Ramos (cell line): ENCODE results near the gene CPSF7.

Experiments used
- in situ Hi-C: fragments of 300-500 bp; cut with MboI; formaldehyde crosslinking; loops from one replicate; pipeline ENCODE4 v1.14.3; 2022; ENCODE audit warnings: low sequenced_read_pairs; ENCODE audit not compliant: unreplicated experiment

The CPSF7 gene

GRCh38 chr11:61392981-61393595 is 36.7 kb downstream of the CPSF7 start:
- in situ Hi-C loops = no loop called here

- in situ Hi-C loops = no loop called here
These were observed 39.6 kb downstream of the CPSF7 start for GRCh38 chr11:61390161-61390560.

- in situ Hi-C loops = loop anchor here (5.0 to 10.0 kb wide), 2 partner anchors 47 to 130 kb away; no protein-coding TSS in a partner anchor
These were observed 45.2 kb downstream of the CPSF7 start for GRCh38 chr11:61384271-61385242.

GRCh38 chr11:61383859-61384258 is 45.9 kb downstream of the CPSF7 start:
- in situ Hi-C loops = loop anchor here (10.0 kb wide), 1 partner anchor 129 kb away; no protein-coding TSS in a partner anchor

- in situ Hi-C loops = loop anchor here (10.0 kb wide), 1 partner anchor 126 kb away; no protein-coding TSS in a partner anchor
These were observed 48.9 kb downstream of the CPSF7 start for GRCh38 chr11:61380884-61381283.

- in situ Hi-C loops = no loop called here
These were observed 51.0 kb downstream of the CPSF7 start for GRCh38 chr11:61378713-61379313.

- in situ Hi-C loops = no loop called here
These were observed 52.2 kb downstream of the CPSF7 start for GRCh38 chr11:61377461-61378160.

- in situ Hi-C loops = no loop called here
These were observed 54.0 kb downstream of the CPSF7 start for GRCh38 chr11:61375761-61376108.

- in situ Hi-C loops = no loop called here
These were observed 56.9 kb downstream of the CPSF7 start for GRCh38 chr11:61372659-61373420.

- in situ Hi-C loops = no loop called here
These were observed 59.3 kb downstream of the CPSF7 start for GRCh38 chr11:61370349-61371005.

- in situ Hi-C loops = no loop called here
These were observed 60.1 kb downstream of the CPSF7 start for GRCh38 chr11:61369372-61370348.

- in situ Hi-C loops = no loop called here
These were observed 61.1 kb downstream of the CPSF7 start for GRCh38 chr11:61368646-61369045.

GRCh38 chr11:61367406-61367805 is 62.4 kb downstream of the CPSF7 start:
- in situ Hi-C loops = no loop called here

GRCh38 chr11:61364012-61364675 is 65.6 kb downstream of the CPSF7 start:
- in situ Hi-C loops = no loop called here

GRCh38 chr11:61362542-61362875 is 67.3 kb downstream of the CPSF7 start:
- in situ Hi-C loops = no loop called here

- in situ Hi-C loops = no loop called here
These were observed 67.8 kb downstream of the CPSF7 start, which contains the start of the genes CYB561A3 and TMEM138 for GRCh38 chr11:61361741-61362541. CYB561A3 (minus strand) TSS chr11:61361882; CDS start chr11:61356713, 5,169 bp downstream. TMEM138 (plus strand) TSS chr11:61362374; CDS start chr11:61364391, 2,017 bp downstream.
